NCI-H2029 treated with DMSO at 0.1 percent for 48 hours (cell line): Measurements from ENCODE around the gene CYP27B1.
A peak's percentile ranks its signal among the peaks of the same experiment; 100 is the strongest.

Experiments
- DNase-seq: peaks from one replicate; lab custom pipeline; 2025; lab: John Stamatoyannopoulos, UW

CYP27B1 gene

DNA sequence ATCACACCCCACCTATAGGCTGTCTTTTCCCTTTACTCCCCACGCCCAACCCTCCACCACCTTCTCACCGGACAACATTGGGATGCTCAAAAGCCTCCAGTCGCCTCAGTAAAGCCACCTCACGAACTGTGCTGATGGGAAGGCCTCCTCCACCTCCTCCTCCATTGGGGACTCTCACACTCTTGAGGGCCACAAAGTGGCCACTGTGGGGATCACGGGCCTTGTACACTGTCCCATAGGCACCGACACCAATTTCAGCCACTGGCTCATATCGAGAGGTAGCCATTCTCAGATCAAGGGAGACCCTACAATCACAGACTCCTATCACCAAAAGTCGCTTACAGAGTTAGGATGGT lies 15.5 kb downstream of the CYP27B1 start:
- DNase-seq = no peak

DNA sequence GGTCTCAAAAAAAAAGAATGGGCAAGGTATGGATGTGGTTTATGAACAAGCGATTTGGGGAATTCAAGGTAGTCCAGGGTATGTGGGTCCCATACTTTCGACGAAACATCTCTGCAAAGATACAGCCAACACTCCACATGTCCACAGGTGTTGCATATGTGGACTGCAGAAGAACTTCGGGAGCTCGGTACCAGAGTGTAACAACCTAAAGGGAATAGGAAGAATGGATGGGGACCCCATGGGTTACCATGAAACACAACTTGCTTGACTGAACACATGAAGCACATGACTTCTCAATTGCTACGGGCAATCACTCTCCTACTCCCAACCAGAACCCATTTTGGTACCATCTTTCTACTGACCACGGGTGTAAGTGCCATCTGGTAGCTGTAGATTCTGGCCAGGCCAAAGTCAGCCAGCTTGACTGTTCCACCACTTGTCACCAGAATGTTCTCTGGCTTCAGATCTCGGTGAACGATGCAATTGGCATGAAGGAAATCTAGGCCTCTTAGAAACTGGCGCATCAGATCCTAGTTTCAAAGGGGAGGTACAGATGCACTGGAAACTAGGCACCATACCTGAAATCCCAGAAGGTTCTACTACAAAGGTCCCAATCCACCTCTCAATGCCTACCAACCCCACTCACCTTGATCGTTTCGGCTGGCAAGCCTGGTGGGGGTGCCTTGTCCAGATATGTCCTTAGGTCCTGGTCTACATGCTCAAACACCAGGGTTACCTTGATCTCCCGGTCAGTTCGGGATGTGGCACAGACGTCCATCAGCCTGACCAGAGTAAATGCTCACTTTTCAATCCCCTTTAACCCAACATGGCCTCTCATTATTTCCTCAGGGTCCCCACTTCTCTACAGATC lies 16.1 kb downstream of the CYP27B1 start:
- DNase-seq = no peak

DNA sequence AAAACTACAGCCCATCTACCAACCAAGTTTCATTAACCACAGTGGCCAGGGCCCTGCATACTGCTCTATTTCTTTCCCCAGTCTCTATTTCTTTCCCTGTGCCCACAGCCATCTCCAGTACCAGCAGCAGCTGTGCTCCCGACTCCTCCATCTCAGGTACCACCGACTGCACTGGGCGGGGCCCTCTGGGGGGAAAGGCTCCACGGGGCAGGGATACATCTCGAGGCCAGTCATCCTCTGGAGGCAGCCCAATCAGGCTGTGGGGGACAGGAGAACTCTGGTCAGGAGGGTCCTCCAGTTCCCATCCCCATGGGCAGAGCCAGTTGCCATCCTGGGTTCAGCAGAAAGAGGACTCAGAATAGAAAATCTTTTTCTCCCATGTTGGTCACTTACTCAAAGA lies 17.8 kb downstream of the CYP27B1 start:
- DNase-seq = no peak

DNA sequence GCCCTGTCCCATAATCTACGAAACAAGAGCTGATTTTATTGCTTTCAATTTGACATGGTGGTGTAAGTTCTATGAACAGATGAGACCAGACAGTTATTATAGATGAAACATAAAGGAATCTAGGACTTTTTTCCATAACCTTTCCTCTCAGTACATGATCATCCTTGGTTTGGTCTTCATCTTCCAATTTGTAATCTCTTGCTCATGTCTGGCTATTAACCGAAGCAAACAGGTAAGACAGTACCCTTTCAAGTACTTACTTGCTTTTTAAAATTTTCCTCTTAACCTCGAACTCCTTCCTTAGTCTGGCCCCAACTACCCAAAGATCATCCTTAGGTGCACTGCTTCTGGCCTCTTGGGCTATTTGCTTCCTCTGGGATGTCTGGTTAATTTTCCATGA lies 20.9 kb downstream of the CYP27B1 start:
- DNase-seq = no peak

DNA sequence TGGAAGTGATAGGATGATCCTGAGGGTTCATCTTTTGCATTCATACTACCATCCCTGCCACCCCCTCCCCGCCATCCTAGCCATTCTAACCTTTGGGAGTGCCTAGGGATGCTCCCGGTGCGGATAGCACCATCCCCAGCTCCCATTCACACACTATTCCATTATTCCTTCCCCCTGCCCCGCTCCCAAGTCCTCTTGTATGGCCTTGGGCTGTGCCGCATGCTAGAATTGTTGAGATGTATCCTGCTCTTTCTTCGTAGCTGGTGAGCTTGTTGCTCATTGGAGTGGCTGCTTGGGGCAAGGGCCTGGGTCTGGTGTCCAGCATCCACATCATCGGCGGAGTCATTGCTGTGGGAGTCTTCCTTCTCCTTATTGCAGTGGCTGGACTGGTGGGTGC lies 21.4 kb downstream of the CYP27B1 start:
- DNase-seq = no peak

DNA sequence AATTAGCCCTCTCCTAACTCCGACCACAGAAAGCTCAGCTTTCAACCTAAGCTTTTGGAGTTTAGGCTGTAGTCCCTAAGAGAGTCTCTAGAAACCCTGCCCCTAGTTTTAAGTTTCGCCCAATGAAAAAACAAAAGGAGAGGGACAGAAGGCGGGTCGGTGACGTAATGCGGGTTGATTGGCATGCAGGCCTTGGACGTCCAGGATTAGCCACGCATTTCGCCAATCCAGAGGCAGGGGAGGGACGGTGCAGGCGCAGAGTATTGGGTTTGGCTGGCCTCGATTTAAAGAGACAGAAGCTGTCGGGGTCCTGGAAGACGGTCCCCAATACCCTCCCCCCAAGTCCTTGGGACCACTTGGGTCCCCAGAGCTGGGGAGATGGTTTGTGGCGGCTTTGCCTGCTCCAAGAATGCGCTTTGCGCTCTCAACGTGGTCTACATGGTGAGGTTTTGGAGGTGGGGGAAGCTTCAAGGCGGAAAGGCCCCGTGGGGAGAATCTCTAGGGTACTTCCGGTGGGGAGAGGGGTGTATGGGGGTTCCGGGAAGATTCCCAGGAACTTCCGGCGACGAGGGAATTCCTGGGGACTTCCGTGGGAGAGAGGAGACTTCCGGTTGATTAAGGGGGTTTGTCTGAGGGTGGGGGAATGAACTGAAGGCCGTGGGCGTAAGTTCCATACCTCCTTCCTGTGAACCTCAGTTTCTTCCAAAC lies 21.9 kb downstream of the CYP27B1 start, which contains the start of gene TSPAN31:
Gene TSPAN31 (plus strand): TSS at position 263 of the 708 bp plus-strand sequence. CDS start 116 bp downstream, at position 379.
- DNase-seq = peak; percentile 97

DNA sequence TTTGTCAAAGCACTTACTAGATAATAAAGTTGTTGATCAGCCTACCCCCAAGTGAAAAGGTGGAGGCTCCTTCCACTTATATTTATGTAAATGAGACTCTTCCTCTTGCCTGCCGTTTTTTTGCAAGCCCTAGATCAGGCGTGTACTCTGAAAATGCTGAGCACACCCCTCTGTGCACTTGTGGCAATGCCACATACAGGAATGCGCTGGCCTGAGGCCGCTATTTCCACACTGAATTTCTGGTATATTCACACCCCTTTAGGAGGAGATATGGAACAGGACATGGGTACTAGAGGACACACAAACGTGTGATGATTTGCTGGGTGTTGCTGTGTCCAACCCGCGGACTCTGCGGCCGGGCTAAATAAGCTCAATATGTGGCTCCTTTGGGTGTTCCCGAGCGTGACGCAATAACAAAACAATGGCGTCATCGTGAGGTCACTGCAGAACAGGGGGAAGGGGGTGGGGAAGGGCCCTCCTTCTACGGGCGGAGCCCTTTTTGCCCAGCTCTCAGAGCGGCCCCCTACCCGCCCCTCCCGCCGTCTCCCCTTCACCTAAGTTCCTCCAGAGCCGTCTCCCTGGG lies 22.6 kb downstream of the CYP27B1 start:
- DNase-seq = no peak

DNA sequence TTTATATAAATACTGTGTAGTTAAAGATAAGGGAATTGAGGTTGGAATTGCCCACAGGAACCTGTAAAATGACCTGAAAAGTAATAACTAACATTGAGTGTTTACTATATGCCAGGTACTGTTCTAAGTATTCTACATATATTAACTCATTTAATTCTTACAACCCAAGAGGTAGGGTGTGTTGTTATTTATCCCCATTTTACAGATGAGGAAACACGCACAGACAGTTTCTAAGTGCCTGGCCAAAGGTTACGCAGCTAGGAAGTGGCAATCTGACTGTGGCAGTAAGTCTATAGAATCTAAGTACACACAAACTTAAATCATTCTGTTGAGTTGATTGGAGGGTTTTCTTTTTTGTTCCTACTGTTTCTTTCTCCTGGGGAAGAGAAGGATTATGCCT lies 23.1 kb downstream of the CYP27B1 start:
- no peak for DNase-seq

DNA sequence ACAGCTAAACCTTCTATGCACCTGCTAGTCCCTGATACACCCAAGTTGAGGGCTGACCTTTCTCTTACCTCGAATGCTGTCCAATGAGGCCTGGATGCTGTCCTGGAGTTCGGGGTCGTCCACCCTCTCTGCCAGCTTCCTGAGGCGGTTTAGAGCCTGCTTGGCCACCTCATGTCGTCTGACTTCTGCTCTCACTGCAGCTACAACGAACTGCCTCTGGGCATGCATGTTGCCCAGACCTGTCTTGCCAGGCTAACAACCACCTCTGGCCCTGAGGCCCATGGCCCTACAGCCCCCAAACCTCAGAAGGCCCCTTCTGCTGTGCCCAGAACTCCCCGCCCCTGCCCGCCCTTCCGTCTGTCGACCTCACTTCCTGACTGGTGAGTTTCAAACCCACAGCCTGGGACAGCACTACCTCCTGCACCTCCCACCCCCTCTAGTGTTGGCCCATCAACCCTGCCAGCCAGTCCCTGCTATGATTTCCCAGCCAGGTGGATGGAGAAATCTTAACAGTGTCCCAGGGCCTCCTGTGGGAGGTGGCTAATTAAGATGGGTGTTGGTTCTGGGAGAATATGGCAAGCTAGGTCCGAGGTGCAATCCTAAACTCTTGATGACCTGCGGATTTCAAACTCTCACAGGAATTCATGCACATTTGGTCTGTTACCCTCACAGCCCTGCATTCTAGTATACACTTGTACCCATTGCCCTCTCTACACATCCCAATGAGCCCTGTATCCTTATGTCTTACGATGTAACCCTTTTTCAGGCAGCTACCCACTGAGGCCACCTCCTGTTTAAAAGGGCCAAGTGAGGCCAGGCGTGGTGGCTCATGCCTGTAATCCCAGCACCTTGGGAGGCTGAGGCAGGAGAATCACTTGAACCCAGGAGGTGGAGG lies 24.8 kb downstream of the CYP27B1 start:
- no peak for DNase-seq

DNA sequence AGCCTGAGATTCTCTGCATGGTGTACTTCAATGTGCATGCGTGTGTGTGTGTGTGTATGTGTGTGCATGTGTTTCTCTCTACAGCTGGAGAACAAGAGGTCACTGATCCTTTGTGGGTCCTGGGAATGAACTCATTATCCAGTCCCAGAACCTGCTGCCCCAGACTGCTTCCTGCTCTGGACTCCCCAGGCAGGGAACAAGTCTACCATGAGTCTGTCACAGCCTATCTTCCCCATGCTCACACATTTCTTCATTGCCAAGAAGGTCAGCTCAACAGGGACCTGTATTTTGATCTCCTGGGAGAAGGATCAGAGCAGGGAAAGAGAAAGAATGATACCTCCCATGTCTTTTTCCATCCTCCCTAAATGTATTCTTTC lies 25.5 kb downstream of the CYP27B1 start:
- DNase-seq = no peak

DNA sequence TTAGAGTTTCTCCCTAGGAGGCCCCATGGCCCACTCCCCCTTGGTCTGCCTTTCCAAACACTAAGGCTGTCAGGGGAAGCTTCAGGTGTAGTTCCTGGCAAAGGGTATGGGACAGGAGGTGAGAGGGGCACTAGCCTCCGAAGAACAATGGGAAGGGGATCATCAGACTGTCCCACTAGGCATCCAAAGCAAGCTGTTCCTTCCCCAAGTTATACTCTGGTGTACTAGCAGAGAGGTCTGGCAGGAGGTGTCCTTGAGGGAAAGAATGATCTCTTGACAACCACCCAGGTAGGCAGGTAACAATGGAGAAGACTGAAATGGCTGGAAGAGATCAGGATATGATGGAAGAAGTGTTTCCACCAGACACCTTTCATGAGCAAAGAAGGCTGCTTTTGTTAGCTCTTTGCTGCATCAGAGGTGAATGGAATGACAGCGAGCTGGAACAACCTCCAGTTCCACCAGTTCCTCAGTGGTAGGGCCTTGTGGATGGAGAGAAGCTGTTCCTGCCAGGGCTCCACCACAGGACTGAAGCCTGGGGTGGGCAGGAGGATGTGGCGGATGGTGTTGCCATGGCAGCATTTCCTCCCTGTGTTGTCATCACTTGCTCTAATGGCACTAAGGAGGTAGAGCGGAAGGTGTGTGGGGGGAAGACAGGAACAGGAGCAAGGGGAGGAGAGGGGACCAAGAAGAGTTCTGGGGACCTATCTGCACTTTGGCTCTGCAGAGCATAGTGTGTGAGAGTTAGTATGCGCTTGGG lies 26.0 kb downstream of the CYP27B1 start:
- DNase-seq = no peak

DNA sequence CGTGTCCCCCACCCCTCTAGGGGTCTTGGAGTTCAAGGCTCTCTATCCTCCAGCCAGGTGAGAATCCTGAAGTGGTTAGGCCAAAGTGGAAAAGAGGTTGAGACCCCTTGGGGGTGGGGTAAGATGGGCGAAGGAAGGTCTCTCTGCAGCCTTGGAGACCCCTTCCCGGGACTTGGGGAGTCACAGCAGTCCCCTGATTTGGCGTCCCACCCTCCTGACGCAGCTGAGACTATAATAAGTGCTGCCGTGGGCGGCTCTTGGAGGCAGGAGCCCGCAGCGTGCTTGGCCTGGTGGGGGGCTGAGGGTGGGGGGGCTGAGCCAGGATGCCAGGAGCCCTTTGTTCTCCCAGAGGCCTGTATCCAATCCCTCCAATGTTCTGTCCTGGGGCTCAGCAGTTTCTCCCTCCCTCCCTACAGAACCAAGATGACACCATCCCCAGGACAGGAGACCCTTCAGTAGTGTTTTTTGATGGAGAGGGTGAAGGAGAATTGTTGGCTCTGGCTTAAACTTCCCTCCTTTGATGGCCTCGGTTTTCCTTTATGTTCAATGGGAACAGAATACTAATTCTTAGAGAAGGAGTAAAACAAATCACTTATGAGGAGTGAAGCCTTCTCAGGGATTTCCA lies 26.9 kb downstream of the CYP27B1 start:
- DNase-seq = no peak

DNA sequence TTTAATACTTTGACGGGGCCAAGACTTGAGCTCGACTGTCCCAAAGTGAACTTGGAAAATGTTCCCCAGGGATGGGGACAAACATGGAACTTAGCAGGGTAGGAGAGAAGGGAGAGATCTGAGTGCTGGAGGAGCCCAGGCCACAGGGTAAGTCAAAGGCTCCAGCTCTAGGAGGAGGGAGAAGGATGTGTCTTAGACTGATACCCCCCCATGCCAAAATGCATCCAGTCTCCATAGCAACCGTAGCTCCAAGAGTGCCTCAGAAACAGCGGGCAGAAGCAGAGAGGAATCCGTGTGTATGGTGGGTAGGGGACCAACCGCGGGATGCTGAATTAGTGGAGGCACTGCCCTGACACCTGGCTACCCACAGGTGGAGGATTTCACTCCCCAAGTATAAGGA lies 27.5 kb downstream of the CYP27B1 start:
- no peak for DNase-seq

DNA sequence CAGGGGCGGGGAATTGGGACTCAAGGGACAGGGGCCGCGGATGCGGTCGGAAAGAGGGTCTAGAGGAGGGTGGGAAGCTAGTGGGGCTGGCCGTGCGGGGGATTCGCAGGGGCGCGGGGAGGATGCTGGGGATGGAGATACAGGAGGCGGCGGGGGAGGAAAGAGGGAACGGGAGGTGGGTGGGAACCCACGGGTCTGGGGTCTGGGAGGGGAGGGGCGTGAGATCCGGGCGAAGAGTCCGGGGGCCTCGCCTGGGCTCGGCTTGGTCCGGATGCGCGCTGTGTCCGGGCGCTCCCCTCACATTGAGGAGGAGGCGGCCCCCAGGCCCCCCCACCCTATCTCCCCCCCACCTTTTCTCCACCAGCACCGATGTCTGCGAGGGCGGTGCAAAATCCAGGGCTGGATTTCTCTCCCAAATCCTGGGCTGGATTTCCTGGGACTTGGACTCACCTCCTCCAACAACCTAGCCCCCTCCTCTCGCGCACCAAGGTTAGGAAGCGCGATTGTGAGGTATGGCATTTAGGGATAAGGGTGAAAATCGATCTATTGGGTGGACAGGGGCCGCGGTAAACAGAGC lies 28.1 kb downstream of the CYP27B1 start, which contains the start of gene AGAP2:
Gene AGAP2 (minus strand): TSS at position 82 of the 577 bp plus-strand sequence. CDS start 496 bp downstream, outside the sequence.
- no peak for DNase-seq

DNA sequence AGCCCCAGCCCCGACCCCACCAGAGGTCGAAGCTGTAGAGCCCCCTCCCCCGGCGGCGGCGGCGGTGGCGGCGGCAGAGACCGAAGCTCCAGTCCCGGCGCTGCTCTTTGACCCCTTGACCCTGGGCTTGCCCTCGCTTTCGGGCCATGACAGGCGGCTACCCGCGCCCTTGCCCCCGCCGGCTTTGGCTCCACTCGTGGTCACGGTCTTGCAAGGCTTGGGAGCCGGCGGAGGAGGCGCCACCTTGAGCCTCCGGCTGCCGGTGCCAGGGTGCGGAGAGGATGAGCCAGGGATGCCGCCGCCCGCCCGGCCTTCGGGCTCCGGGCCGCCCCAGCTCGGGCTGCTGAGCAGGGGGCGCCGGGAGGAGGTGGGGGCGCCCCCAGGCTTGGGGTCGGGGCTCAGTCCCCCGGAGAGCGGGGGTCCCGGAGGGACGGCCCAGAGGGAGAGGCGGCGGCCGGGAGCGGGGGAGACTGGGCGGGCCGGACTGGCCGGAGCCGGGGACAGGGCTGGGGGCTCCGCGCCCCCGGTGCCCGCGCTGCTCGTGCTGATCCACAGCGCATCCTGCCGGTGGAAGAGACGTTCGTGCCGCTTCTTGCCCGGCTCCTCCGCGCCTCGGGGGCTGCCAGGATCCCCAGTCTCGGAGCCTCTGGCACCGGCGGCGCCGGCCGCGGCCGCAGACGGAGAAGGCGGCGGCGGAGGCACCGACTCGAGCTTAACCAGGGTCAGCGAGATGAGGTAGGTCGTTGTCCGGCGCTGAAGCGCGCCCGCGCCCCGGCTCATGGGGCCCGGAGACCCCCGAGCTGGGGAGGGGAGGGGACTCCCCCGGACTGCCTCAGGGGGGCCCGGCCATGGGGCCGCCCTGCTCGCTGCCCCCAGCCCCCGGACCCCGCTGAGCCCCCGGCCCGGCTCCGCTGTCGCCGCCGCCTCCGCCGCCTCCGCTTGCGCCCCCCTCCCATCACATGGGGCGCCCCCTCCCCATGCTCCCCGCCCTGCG lies 29.1 kb downstream of the CYP27B1 start:
- DNase-seq = no peak

DNA sequence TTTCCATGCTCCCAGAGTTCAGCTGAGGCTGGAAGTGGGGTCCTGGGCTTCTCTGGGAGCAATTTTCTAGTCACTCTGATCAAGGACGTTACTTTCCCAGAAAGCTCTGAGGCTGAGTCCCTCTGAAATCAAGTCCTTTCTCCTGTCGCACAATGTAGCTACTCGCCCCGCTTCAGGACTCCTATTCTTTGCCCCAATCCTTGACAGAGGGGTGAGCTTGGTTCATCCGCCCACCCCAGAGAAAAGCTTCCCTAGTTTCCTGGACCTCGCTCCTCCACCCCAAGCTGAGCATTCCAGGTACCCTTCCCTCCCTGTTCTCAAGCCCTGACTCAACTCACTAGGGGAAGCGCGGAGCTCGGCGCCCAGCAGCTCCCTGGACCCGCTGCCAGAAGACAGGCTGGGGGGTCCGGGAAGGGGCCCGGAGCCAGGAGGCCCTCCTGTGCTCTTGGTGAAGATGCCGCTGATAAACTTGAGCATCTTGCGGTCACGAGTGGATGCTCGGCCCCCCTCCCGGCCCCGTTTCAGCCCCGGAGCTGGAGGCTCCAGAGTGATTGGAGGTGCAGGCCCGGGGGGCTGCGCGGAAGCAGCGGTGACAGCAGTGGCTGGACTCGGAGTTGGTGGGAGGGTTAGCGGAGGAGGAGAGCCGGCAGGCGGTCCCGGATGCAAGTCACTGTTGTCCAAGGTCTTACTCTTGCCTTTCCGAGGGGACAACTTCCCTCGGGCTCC lies 30.0 kb downstream of the CYP27B1 start:
- DNase-seq = no peak

DNA sequence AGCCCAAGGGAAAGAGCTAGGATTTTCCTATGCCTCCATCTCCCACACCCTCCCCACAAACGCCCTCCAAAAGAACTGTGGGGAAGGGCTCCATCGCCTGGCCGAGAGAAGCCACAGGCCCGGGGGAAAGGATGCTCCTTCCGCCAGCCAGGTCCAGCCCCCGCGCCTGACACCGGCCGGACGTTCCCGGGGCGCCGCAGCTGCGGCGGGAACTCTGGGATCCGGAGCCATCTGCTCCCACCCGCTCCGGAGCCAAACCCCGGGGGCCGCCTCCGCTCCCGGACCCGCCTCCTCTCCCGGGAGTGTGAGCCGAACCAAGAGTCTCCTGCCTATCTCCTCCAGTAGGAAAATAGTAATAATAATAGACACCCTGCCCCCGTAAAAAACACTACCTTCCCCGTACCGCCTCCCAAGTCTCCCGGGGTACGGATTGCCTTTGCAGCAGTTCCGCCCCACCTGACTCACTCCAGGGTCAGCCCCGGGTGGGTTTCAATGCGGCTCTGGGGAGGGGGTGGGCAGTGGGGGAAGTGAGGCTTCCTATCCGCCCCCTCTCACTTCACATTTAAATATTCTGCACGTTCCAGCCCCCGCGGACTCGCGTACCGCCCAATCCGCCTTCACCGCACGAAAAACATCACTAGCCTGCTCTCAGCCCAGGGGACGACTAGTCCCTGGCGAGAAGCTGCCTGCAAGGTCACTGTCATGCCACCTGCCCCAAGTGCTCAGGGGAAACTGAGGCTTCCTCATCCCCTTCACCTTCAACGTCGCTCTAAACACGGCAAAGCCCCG lies 30.7 kb downstream of the CYP27B1 start:
- DNase-seq = no peak
